H1 (cell line): Measurements from ENCODE around the gene MARCHF3. TPM values are rescaled to one million over a fixed set of nuclear protein-coding genes. Genes with fewer than 3 reads are reported as not detected.

Experiments used
- CTCF ChIA-PET: fragments of 300-600 bp; sonication (Branson Sonifier 250); formaldehyde crosslinking; loops from one replicate; lab custom pipeline; 2021; ENCODE audit not compliant: partially characterized antibody; lab: Charles Lee
- POLR2A ChIA-PET: fragments of 300-600 bp; sonication (Branson Sonifier 250); formaldehyde crosslinking; loops from one replicate; lab custom pipeline; 2021; ENCODE audit warnings: inconsistent platforms; ENCODE audit not compliant: partially characterized antibody; lab: Charles Lee
- DNase-seq, 2 experiments: peaks; one replicate each; pipeline versions ENCODE4 v3.0.0 to v3.0.0-alpha.2; 2010 to 2022; ENCODE audit warnings: low spot score in 2 of 2, low read depth in 1 of 2, mixed read lengths in 1 of 2
- FAIRE-seq: peaks from 2 replicates; lab custom pipeline; 2011; peaks lifted over from hg19 to GRCh38; lab: Jason Lieb, UNC
- H2AFZ ChIP-seq: 2 replicates; pipeline ENCODE4 v1.8.1; 2012; ENCODE audit warnings: low read length, inconsistent platforms
- H2AK5ac ChIP-seq: 2 replicates; pipeline ENCODE4 v1.6.1; 2013; ENCODE audit warnings: low read depth, low read length
- H2BK120ac ChIP-seq: replicated peaks from 2 replicates; pipeline ENCODE3; 2013; ENCODE audit warnings: low read depth, low read length, inconsistent platforms
- H2BK12ac ChIP-seq: 2 replicates; pipeline ENCODE4 v1.6.1; 2013; ENCODE audit warnings: low read depth, low read length
- H2BK15ac ChIP-seq: 2 replicates; pipeline ENCODE4 v1.6.1; 2013; ENCODE audit warnings: low read length
- H2BK20ac ChIP-seq: 2 replicates; pipeline ENCODE4 v1.6.1; 2013; ENCODE audit warnings: low read length
- H2BK5ac ChIP-seq: 2 replicates; pipeline ENCODE4 v1.6.1; 2013; ENCODE audit warnings: low read depth, low read length
- H3K14ac ChIP-seq: 2 replicates; pipeline ENCODE4 v1.6.1; 2013; ENCODE audit warnings: inconsistent platforms; ENCODE audit not compliant: insufficient read length
- H3K18ac ChIP-seq: 2 replicates; pipeline ENCODE4 v1.6.1; 2013; ENCODE audit warnings: low read length; ENCODE audit errors: extremely low read depth
- H3K23ac ChIP-seq: 2 replicates; pipeline ENCODE4 v1.6.1; 2013; ENCODE audit warnings: inconsistent platforms; ENCODE audit not compliant: insufficient read length
- H3K23me2 ChIP-seq: 2 replicates; pipeline ENCODE4 v1.6.1; 2013; ENCODE audit warnings: low read depth, low read length
- H3K27ac ChIP-seq: 2 replicates; pipeline ENCODE4 v1.6.1; 2011; ENCODE audit warnings: low read depth, low read length, inconsistent platforms
- H3K27me3 ChIP-seq, 4 experiments: replicated peaks in 1 of 4; 1 replicate in 1 of 4; 2 replicates in 3 of 4; pipeline versions ENCODE4 v1.6.1 to v1.8.1; 2011 to 2013; ENCODE audit warnings: low read length in 3 of 4, mild to moderate bottlenecking in 3 of 4, inconsistent platforms in 2 of 4, mixed read lengths in 2 of 4, moderate library complexity in 1 of 4; ENCODE audit not compliant: control insufficient read depth in 3 of 4, insufficient read depth in 3 of 4; ENCODE audit errors: extremely low read depth in 1 of 4
- H3K36me3 ChIP-seq, 4 experiments: 2 replicates each; pipeline versions ENCODE4 v1.6.1 to v1.8.1; 2011 to 2013; ENCODE audit warnings: mild to moderate bottlenecking in 4 of 4, low read length in 3 of 4, moderate library complexity in 2 of 4, control low read depth in 1 of 4, inconsistent platforms in 1 of 4; ENCODE audit not compliant: insufficient read depth in 4 of 4, control insufficient read depth in 2 of 4
- H3K4ac ChIP-seq: replicated peaks from 2 replicates; pipeline ENCODE3; 2013; ENCODE audit warnings: low read length, low read depth, mixed read lengths, inconsistent platforms; ENCODE audit not compliant: insufficient read length
- H3K4me1 ChIP-seq, 4 experiments: replicated peaks in 1 of 4; 1 replicate in 1 of 4; 2 replicates in 3 of 4; pipeline versions ENCODE4 v1.6.1 to v1.8.1; 2011 to 2013; ENCODE audit warnings: low read length in 3 of 4, inconsistent platforms in 2 of 4, mixed read lengths in 1 of 4; ENCODE audit not compliant: insufficient read depth in 4 of 4, control insufficient read depth in 3 of 4
- H3K4me2 ChIP-seq, 2 experiments: 2 replicates each; pipeline versions ENCODE4 v1.6.1 to v1.8.1; 2011 to 2013; ENCODE audit warnings: low read depth in 2 of 2, low read length in 2 of 2, control low read depth in 1 of 2, inconsistent platforms in 1 of 2, mild to moderate bottlenecking in 1 of 2; ENCODE audit not compliant: insufficient read depth in 1 of 2
- H3K4me3 ChIP-seq, 4 experiments: fragments of 200-600, 300-600 bp in 1 of 4; sonication (generic), shearing (Covaris generic), sonication (Bioruptor Twin) in 1 of 4; 2 replicates each; pipeline versions ENCODE4 v1.5.1 to v1.8.1; 2011 to 2016; ENCODE audit warnings: low read length in 4 of 4, low read depth in 3 of 4, control low read depth in 2 of 4, inconsistent platforms in 2 of 4, mild to moderate bottlenecking in 2 of 4, mixed read lengths in 1 of 4, moderate library complexity in 1 of 4; ENCODE audit not compliant: insufficient read depth in 2 of 4; ENCODE audit errors: extremely low read depth in 1 of 4
- H3K56ac ChIP-seq: replicated peaks from 2 replicates; pipeline ENCODE3; 2013; ENCODE audit warnings: low read depth, mild to moderate bottlenecking, mixed read lengths, low read length, inconsistent platforms; ENCODE audit not compliant: insufficient read length
- H3K79me1 ChIP-seq: 2 replicates; pipeline ENCODE4 v1.6.1; 2013; ENCODE audit warnings: low read depth, low read length, control low read depth
- H3K79me2 ChIP-seq, 2 experiments: 2 replicates each; pipeline versions ENCODE4 v1.6.1 to v1.8.1; 2012 to 2013; ENCODE audit warnings: low read length in 2 of 2, mild to moderate bottlenecking in 2 of 2, inconsistent platforms in 1 of 2; ENCODE audit not compliant: insufficient read depth in 2 of 2, control insufficient read depth in 1 of 2
- H3K9ac ChIP-seq, 4 experiments: replicated peaks in 1 of 4; 1 replicate in 1 of 4; 2 replicates in 3 of 4; pipeline versions ENCODE4 v1.6.1 to v1.8.1; 2011 to 2013; ENCODE audit warnings: low read depth in 3 of 4, low read length in 3 of 4, control low read depth in 2 of 4, mild to moderate bottlenecking in 2 of 4, moderate library complexity in 2 of 4, inconsistent platforms in 1 of 4; ENCODE audit errors: extremely low read depth in 1 of 4
- H3K9me3 ChIP-seq, 2 experiments: 2 replicates each; pipeline versions ENCODE4 v1.6.1 to v1.8.1; 2012 to 2013; ENCODE audit warnings: mild to moderate bottlenecking in 2 of 2, moderate library complexity in 2 of 2, control low read depth in 1 of 2, inconsistent platforms in 1 of 2, low read depth in 1 of 2, low read length in 1 of 2, mixed read lengths in 1 of 2; ENCODE audit not compliant: insufficient read depth in 2 of 2
- H4K20me1 ChIP-seq, 2 experiments: replicated peaks in 1 of 2; 2 replicates each; pipeline versions ENCODE3 to v1.8.1; 2011 to 2013; ENCODE audit warnings: inconsistent platforms in 2 of 2, low read length in 2 of 2, mild to moderate bottlenecking in 1 of 2; ENCODE audit not compliant: insufficient read depth in 2 of 2, control insufficient read depth in 1 of 2
- H4K5ac ChIP-seq: 2 replicates; pipeline ENCODE4 v1.6.1; 2013; ENCODE audit warnings: low read length, low read depth, mixed read lengths, inconsistent platforms; ENCODE audit not compliant: insufficient read length
- H4K8ac ChIP-seq: 2 replicates; pipeline ENCODE4 v1.8.0; 2013; ENCODE audit warnings: mild to moderate bottlenecking, moderate library complexity, low read length, inconsistent platforms; ENCODE audit not compliant: insufficient read depth; ENCODE audit errors: extremely low read depth
- H4K91ac ChIP-seq: replicated peaks from 2 replicates; pipeline ENCODE3; 2013; ENCODE audit warnings: low read length, mixed read lengths, inconsistent platforms; ENCODE audit not compliant: insufficient read length
- BCL11A ChIP-seq, 2 experiments: IDR thresholded peaks; one replicate each; pipeline ENCODE4 v1.6.1; 2011; ENCODE audit warnings: low read depth in 2 of 2, low read length in 2 of 2, mild to moderate bottlenecking in 2 of 2
- CBX8 ChIP-seq: fragments of 300-800, 300-1000 bp; sonication (generic); IDR thresholded peaks from 2 replicates; pipeline ENCODE4 v1.7.1; 2016; ENCODE audit warnings: low read depth, low read length, borderline replicate concordance
- EGR1 ChIP-seq: IDR thresholded peaks from 2 replicates; pipeline ENCODE4 v1.6.1; 2011; ENCODE audit warnings: low read depth, low read length, borderline replicate concordance
- MAFK ChIP-seq: IDR thresholded peaks from 2 replicates; pipeline ENCODE4 v1.6.1; 2012; ENCODE audit warnings: low read depth, mild to moderate bottlenecking, improper control_type of control experiment, low read length
- PHF8 ChIP-seq: fragments of 200-600 bp; sonication (generic); conservative IDR thresholded peaks from 2 replicates; pipeline ENCODE4 v1.7.1; 2012; ENCODE audit warnings: low read depth, mild to moderate bottlenecking, inconsistent platforms, low read length, moderate library complexity
- SRF ChIP-seq: IDR thresholded peaks from 2 replicates; pipeline ENCODE4 v1.6.1; 2011; ENCODE audit warnings: mild to moderate bottlenecking, low read depth, low read length, moderate library complexity
- WGBS, 2 experiments: shearing (Covaris generic) in 1 of 2; methylation state at CpG; one replicate each; pipeline versions ENCODE4 v1.1.6 to v1.1.7; 2013 to 2015; ENCODE audit warnings: low lambda C conversion rate in 2 of 2, mixed read lengths in 2 of 2, inconsistent platforms in 1 of 2, low coverage in 1 of 2, missing lambda C conversion rate in 1 of 2; ENCODE audit not compliant: insufficient replicate concordance in 2 of 2, insufficient coverage in 1 of 2, insufficient read length in 1 of 2; ENCODE audit errors: extremely low coverage in 1 of 2, missing lambda C conversion rate in 1 of 2; 5-methylcytosine and 5-hydroxymethylcytosine counted together
- polyA plus RNA-seq, 7 experiments: library from polyadenylated mRNA; depleted of rRNA in 3 of 7; stranded (reverse) in 5 of 7; unstranded in 2 of 7; fragments of >200 nt in 5 of 7; fragments of 200-250 nt in 2 of 7; gene quantifications; 1 replicate in 5 of 7; 2 replicates in 1 of 7; 4 replicates in 1 of 7; pipeline versions ENCODE4 v1.2.1 to v1.2.3, GENCODE V29; 2011 to 2013; ENCODE audit warnings: missing spikeins in 2 of 7, mixed read lengths in 2 of 7
- total RNA-seq: library from RNA; stranded (reverse); fragmentation: NEBNext Ultra II Directional; extraction: Animal tissue kit (Norgen Biotek cat#: 25700); gene quantifications from 2 replicates; pipeline ENCODE4 v1.2.1, GENCODE V29; 2021

The MARCHF3 gene
- total and polyA plus RNA-seq, 2 of the 8 experiments (the other 6 are each of a cell fraction or from before 2014, with no cell fraction given): 12.0 to 16.9 TPM

GRCh38 chr5:126857472-126858410, 172.6 kb downstream of the MARCHF3 start:
- Histone ChIP-seq H3K23me2 (no peaks in the 10 kb centered on the region), H3K36me3 (peaks cover 0 to 10% (median 2%) of the 10 kb centered on the region in 4 experiments; a peak in 3 of 8 replicates), H4K20me1 (no peaks in the 10 kb centered on the region), H4K5ac (no peak overlapping the region), H2BK20ac (peak overlapping the region; percentile 61; the same call in 1 of the 2 replicates), H3K4me2 (no peak overlapping the region), H4K91ac (no peak overlapping the region), H3K79me1 (no peaks in the 10 kb centered on the region; the same call in 1 of the 2 replicates), H3K4ac (no peak overlapping the region), H2AFZ (no peak overlapping the region), H2AK5ac (no peak overlapping the region), H3K27me3 (no peaks in the 10 kb centered on the region), H3K18ac (no peak overlapping the region), H3K14ac (no peak overlapping the region), H2BK5ac (peak overlapping the region; percentile 44; the same call in 1 of the 2 replicates), H3K27ac (no peak overlapping the region), H3K23ac (no peak overlapping the region), H3K9ac (no peak overlapping the region), H2BK120ac (no peak overlapping the region), H3K9me3 (peaks cover 0 to 4% of the 10 kb centered on the region in 2 experiments; a peak in 1 of 4 replicates), H4K8ac (no peak overlapping the region), H2BK12ac (peak overlapping the region; percentile 42; the same call in 1 of the 2 replicates), H3K56ac (no peak overlapping the region), H3K4me1 (peaks cover 0 to 3% (median 1%) of the 10 kb centered on the region in 4 experiments; a peak in 4 of 7 replicates), H2BK15ac (peak overlapping the region; percentile 61), H3K4me3 (no peak overlapping the region), H3K79me2 (no peaks in the 10 kb centered on the region)
- POLR2A ChIA-PET: no interaction called here
- DNase-seq (peak in 1 of 2 experiments; percentile 44), FAIRE-seq (no peak)
- TF ChIP-seq CBX8 (no peak), MAFK (no peak), PHF8 (no peak), EGR1 (no peak), BCL11A (IDR thresholded peaks at IDR 0.05; ENCODE audit: low read depth in 2 of 2, low read length in 2 of 2) (no peak), SRF (no peak)
- WGBS, 2 experiments: 87% methylated on average over 13 of the region's 13 CpGs; no CpG with 5 or more reads in 1 of the 2 experiments
- CTCF ChIA-PET: no interaction called here
